Testis (tissue), 2 donors: Measurements from ENCODE around the gene CTIF.

Experiments used
- CTCF ChIP-seq, 3 experiments: fragments of 450-650 bp in 2 of 3; fragments of 200-600 bp in 1 of 3; sonication (generic) in 1 of 3; IDR thresholded peaks; one replicate each; pipeline ENCODE4 v1.5.1; 2016 to 2019; ENCODE audit warnings: antibody characterized with exemption in 3 of 3, mild to moderate bottlenecking in 2 of 3, moderate library complexity in 1 of 3
- POLR2A ChIP-seq: fragments of 450-650 bp; IDR thresholded peaks from one replicate; pipeline ENCODE4 v1.6.1; 2017; ENCODE audit warnings: antibody characterized with exemption, mild to moderate bottlenecking, moderate library complexity

GRCh38 chr18:48875942-48876511, 337.2 kb downstream of the CTIF start:
- no peak for TF ChIP-seq CTCF (IDR thresholded peaks at IDR 0.05)
- TF ChIP-seq POLR2A, result no peak
